Tibial artery (tissue), 4 donors: ENCODE measurements around the gene GHSR.

Experiments
- DNase-seq, 2 donors: peaks; one replicate each; pipeline ENCODE4 v3.0.0-alpha.2; 2019
- H3K27ac ChIP-seq, 2 donors: fragments of 200-600 bp; sonication (generic) in 1 of 2; 1 replicate in 1 of 2; 2 replicates in 1 of 2; pipeline ENCODE4 v1.5.1; 2018 to 2019; ENCODE audit warnings: mild to moderate bottlenecking in 1 of 2
- H3K27me3 ChIP-seq, 2 donors: fragments of 200-600 bp; sonication (generic) in 1 of 2; one replicate each; pipeline versions ENCODE4 v1.5.1 to v1.6.0; 2016 to 2019
- H3K36me3 ChIP-seq, 3 donors: fragments of 200-600 bp; sonication (generic) in 2 of 3; one replicate each; pipeline ENCODE4 v1.5.1; 2016 to 2019; ENCODE audit warnings: mild to moderate bottlenecking in 2 of 3
- H3K4me1 ChIP-seq, 4 donors: fragments of 200-600 bp; sonication (generic) in 2 of 4; 1 replicate in 3 of 4; 2 replicates in 1 of 4; pipeline ENCODE4 v1.5.1; 2016 to 2019
- H3K4me3 ChIP-seq, 2 donors: fragments of 200-600 bp; sonication (generic) in 1 of 2; 1 replicate in 1 of 2; 2 replicates in 1 of 2; pipeline ENCODE4 v1.5.1; 2018 to 2019; ENCODE audit warnings: mild to moderate bottlenecking in 2 of 2
- H3K9me3 ChIP-seq, 3 donors: fragments of 200-600 bp; sonication (generic) in 1 of 3; one replicate each; pipeline ENCODE4 v1.5.1; 2016 to 2019
- CTCF ChIP-seq, 2 experiments: fragments of 200-600 bp in 1 of 2; fragments of 450-650 bp in 1 of 2; IDR thresholded peaks; one replicate each; pipeline ENCODE4 v1.5.1; 2017 to 2019; ENCODE audit warnings: antibody characterized with exemption in 2 of 2, mild to moderate bottlenecking in 1 of 2, moderate library complexity in 1 of 2
- intact Hi-C: fragments of 100-400 bp; cut with DNase I; formaldehyde crosslinking; loops from one replicate; pipeline ENCODE4 v1.15.0; 2023; ENCODE audit warnings: low total_unique reads

Gene GHSR

GRCh38 chr3:172471903-172472302 is 23.6 kb upstream of the GHSR start:
- Histone ChIP-seq H3K36me3 (no peaks in the 10 kb centered on the region), H3K9me3 (no peaks in the 10 kb centered on the region), H3K27ac (no peak overlapping the region), H3K27me3 (no peaks in the 10 kb centered on the region), H3K4me1 (no peaks in the 10 kb centered on the region), H3K4me3 (no peak overlapping the region)
- intact Hi-C loops = no loop called here
- no peak for DNase-seq
- no peak for TF ChIP-seq CTCF (IDR thresholded peaks at IDR 0.05)

GRCh38 chr3:172470588-172470987 is 22.3 kb upstream of the GHSR start:
- intact Hi-C loops = no loop called here
- no peak for TF ChIP-seq CTCF (IDR thresholded peaks at IDR 0.05)
- Histone ChIP-seq H3K4me3 (no peak overlapping the region), H3K36me3 (no peaks in the 10 kb centered on the region), H3K27me3 (no peaks in the 10 kb centered on the region), H3K27ac (no peak overlapping the region), H3K4me1 (no peaks in the 10 kb centered on the region), H3K9me3 (no peaks in the 10 kb centered on the region)
- DNase-seq = no peak

GRCh38 chr3:172467170-172467824 is 19.0 kb upstream of the GHSR start:
- no peak overlapping the region for H3K4me3 ChIP-seq
- no peaks in the 10 kb centered on the region for H3K9me3 ChIP-seq
- no peaks in the 10 kb centered on the region for H3K4me1 ChIP-seq
- H3K36me3 ChIP-seq = no peaks in the 10 kb centered on the region
- TF ChIP-seq CTCF (IDR thresholded peaks at IDR 0.05) = no peak
- intact Hi-C loops = no loop called here
- H3K27me3 ChIP-seq = no peaks in the 10 kb centered on the region
- no peak overlapping the region for H3K27ac ChIP-seq
- DNase-seq = no peak

GRCh38 chr3:172466553-172467130 is 18.4 kb upstream of the GHSR start:
- H3K4me3 ChIP-seq = no peak overlapping the region
- DNase-seq = no peak
- H3K27me3 ChIP-seq = no peaks in the 10 kb centered on the region
- H3K27ac ChIP-seq = no peak overlapping the region
- H3K9me3 ChIP-seq = no peaks in the 10 kb centered on the region
- intact Hi-C loops = no loop called here
- no peaks in the 10 kb centered on the region for H3K36me3 ChIP-seq
- TF ChIP-seq CTCF (IDR thresholded peaks at IDR 0.05) = no peak
- H3K4me1 ChIP-seq = no peaks in the 10 kb centered on the region

- Histone ChIP-seq H3K9me3 (no peaks in the 10 kb centered on the region), H3K4me3 (no peak overlapping the region), H3K36me3 (no peaks in the 10 kb centered on the region), H3K27ac (no peak overlapping the region), H3K27me3 (no peaks in the 10 kb centered on the region), H3K4me1 (peaks cover 0 to 3% (median 0%) of the 10 kb centered on the region in 4 donors)
- no peak for TF ChIP-seq CTCF (IDR thresholded peaks at IDR 0.05)
- no peak for DNase-seq
- intact Hi-C loops = no loop called here
Observed at GRCh38 chr3:172465281-172465680, 17.0 kb upstream of the GHSR start.
